Testis (tissue), 3 donors: ENCODE measurements around the gene METTL23. TPM values are rescaled to one million over a fixed set of nuclear protein-coding genes. Genes with fewer than 3 reads are reported as not detected.
A peak's percentile ranks its signal among the peaks of the same experiment; 100 is the strongest.
"Not testable (repeated sequence)": the region's sequence is repeated elsewhere in the genome, so short reads cannot be mapped to it uniquely, and the experiment has no call there.

ENCODE experiments used
- DNase-seq: peaks from one replicate; pipeline ENCODE4 v3.0.0-alpha.2; 2019
- H3K27ac ChIP-seq, 2 donors: fragments of 200-600 bp; sonication (generic); one replicate each; pipeline ENCODE4 v1.5.1; 2019
- H3K27me3 ChIP-seq: fragments of 200-600 bp; sonication (generic); one replicate; pipeline ENCODE4 v1.5.1; 2019
- H3K36me3 ChIP-seq: fragments of 200-600 bp; sonication (generic); one replicate; pipeline ENCODE4 v1.5.1; 2017; ENCODE audit warnings: low read depth; ENCODE audit errors: missing control alignments
- H3K4me1 ChIP-seq: fragments of 200-600 bp; sonication (generic); one replicate; pipeline ENCODE4 v1.5.1; 2019
- H3K4me3 ChIP-seq, 2 donors: fragments of 200-600 bp; sonication (generic); one replicate each; pipeline ENCODE4 v1.5.1; 2017 to 2019
- H3K9me3 ChIP-seq: fragments of 200-600 bp; sonication (generic); one replicate; pipeline ENCODE4 v1.5.1; 2017
- POLR2A ChIP-seq: fragments of 450-650 bp; IDR thresholded peaks from one replicate; pipeline ENCODE4 v1.6.1; 2017; ENCODE audit warnings: antibody characterized with exemption, mild to moderate bottlenecking, moderate library complexity
- WGBS, 2 donors: methylation state at CpG; one replicate each; pipeline ENCODE4 v1.1.5; 2018; 5-methylcytosine and 5-hydroxymethylcytosine counted together
- intact Hi-C: fragments of 100-400 bp; cut with DNase I; formaldehyde crosslinking; loops from one replicate; pipeline ENCODE4 v1.15.1; 2023; ENCODE audit warnings: low total_unique reads
- polyA plus RNA-seq: library from polyadenylated mRNA; stranded (reverse); fragments of 350-450 nt; fragmentation: Illumina TruSeq; extraction: RNeasy Lipid Tissue Mini Kit (QIAGEN cat#74804); gene quantifications from one replicate; pipeline ENCODE4 v1.2.3, GENCODE V29; 2014; ENCODE audit warnings: low read depth, low replicate concordance; ENCODE audit not compliant: insufficient read depth
- total RNA-seq, 2 donors: library from RNA; depleted of rRNA; stranded (reverse); fragments of >200 nt; gene quantifications; one replicate each; pipeline ENCODE4 v1.2.3, GENCODE V29; 2016
- TF ChIP-seq, protein P1 (sequence below), 3 experiments: fragments of 450-650 bp in 2 of 3; fragments of 200-600 bp in 1 of 3; sonication (generic) in 1 of 3; IDR thresholded peaks; one replicate each; pipeline ENCODE4 v1.5.1; 2016 to 2019; ENCODE audit warnings: antibody characterized with exemption in 3 of 3, mild to moderate bottlenecking in 2 of 3, moderate library complexity in 1 of 3

METTL23 gene
- total and polyA plus RNA-seq, 3 donors from 2014 or later = 37.5 to 122 (median 45.3) TPM

DNA sequence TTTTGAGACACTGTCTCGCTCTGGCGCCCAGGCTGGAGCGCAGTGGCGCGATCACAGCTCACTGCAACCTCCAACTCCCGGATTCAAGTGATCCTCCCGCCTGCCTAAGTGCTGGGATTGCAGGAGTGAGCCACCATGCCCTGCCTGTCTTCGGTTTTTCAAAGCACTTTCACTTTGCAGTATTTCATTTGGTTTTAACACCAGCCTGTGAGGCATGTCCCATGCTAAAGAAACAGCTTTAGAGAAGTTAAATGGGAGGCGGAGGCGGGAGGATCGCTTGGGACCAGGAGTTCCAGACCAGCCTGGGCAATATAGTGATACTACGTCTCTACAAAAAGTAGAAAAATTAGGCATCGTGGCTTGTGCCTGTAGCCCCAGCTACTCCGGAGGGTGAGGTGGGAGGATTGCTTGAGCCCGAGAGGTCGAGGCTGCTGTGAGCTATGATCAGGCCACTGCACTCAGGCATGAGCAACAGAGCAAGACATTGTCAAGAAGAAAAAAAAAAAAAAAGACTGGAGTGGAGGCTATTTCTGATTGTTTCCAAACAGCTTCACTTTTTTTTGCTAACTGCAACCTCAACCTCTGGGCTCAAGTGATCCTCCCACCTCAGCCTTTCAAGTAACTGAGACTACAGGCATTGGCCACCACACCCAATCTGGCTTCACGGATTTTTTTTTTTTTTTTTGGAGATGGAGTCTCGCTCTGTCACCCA lies 1.3 kb downstream of the METTL23 start:
- WGBS, 2 donors = 21 to 28% methylated on average over 18 of the region's 18 CpGs
- no peaks in the 10 kb centered on the region for H3K27me3 ChIP-seq
- no peak for TF ChIP-seq POLR2A
- TF ChIP-seq, protein P1, sequence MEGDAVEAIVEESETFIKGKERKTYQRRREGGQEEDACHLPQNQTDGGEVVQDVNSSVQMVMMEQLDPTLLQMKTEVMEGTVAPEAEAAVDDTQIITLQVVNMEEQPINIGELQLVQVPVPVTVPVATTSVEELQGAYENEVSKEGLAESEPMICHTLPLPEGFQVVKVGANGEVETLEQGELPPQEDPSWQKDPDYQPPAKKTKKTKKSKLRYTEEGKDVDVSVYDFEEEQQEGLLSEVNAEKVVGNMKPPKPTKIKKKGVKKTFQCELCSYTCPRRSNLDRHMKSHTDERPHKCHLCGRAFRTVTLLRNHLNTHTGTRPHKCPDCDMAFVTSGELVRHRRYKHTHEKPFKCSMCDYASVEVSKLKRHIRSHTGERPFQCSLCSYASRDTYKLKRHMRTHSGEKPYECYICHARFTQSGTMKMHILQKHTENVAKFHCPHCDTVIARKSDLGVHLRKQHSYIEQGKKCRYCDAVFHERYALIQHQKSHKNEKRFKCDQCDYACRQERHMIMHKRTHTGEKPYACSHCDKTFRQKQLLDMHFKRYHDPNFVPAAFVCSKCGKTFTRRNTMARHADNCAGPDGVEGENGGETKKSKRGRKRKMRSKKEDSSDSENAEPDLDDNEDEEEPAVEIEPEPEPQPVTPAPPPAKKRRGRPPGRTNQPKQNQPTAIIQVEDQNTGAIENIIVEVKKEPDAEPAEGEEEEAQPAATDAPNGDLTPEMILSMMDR (IDR thresholded peaks at IDR 0.05) = no peak
- no peaks in the 10 kb centered on the region for H3K9me3 ChIP-seq
- intact Hi-C loops = no loop called here
- no peak for DNase-seq
- peak overlapping the region; percentile 98 to 99 for H3K27ac ChIP-seq
- H3K4me1 ChIP-seq = peaks cover 18% of the 10 kb centered on the region
- H3K36me3 ChIP-seq = no peaks in the 10 kb centered on the region
- H3K4me3 ChIP-seq = peak overlapping the region; percentile 87 to 99

DNA sequence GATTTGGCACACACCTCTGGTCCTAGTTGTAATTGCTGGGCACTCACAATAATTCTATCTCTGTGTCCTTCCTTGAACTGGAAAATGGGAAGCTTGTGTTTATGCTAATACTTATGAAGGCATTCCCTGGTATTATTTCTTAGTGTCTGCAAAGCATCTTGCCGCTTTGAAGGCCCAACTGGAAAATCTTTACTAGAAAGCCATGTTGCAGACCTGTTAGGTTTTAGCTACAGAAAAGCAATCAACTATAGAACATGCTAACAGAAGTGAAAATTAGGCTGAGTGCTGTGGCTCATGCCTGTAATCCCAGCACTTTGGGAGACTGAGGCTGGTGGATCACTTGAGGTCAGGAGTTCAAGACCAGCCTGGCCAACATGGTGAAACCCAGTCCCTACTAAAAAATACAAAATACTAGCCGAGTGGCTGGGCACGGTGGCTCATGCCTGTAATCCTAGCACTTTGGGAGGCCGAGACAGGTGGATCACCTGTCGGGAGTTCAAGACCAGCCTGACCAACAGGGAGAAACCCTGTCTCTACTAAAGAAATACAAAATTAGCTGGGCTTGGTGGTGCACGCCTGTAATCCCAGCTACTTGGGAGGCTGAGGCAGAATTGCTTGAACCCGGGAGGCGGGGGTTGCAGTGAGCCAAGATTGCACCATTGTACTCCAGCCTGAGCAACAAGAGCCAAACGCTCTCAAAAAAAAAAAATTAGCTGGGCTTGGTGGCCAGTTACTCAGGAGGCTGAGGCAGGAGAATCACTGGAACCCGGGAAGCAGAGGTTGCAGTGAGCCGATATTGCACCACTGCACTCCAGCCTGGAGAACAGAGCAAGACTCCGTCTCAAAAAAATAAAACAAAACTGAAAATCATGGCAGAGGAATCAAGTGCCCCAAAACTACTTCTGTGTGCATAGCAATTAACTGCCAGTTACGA lies 5.4 kb downstream of the METTL23 start:
- 88% methylated on average over 13 of the region's 13 CpGs for WGBS, 2 donors
- DNase-seq, H3K27me3 ChIP-seq, H3K4me3 ChIP-seq, H3K36me3 ChIP-seq, H3K9me3 ChIP-seq, intact Hi-C loops, H3K27ac ChIP-seq: not testable (repeated sequence)
- H3K4me1 ChIP-seq = peaks cover 35% of the 10 kb centered on the region

DNA sequence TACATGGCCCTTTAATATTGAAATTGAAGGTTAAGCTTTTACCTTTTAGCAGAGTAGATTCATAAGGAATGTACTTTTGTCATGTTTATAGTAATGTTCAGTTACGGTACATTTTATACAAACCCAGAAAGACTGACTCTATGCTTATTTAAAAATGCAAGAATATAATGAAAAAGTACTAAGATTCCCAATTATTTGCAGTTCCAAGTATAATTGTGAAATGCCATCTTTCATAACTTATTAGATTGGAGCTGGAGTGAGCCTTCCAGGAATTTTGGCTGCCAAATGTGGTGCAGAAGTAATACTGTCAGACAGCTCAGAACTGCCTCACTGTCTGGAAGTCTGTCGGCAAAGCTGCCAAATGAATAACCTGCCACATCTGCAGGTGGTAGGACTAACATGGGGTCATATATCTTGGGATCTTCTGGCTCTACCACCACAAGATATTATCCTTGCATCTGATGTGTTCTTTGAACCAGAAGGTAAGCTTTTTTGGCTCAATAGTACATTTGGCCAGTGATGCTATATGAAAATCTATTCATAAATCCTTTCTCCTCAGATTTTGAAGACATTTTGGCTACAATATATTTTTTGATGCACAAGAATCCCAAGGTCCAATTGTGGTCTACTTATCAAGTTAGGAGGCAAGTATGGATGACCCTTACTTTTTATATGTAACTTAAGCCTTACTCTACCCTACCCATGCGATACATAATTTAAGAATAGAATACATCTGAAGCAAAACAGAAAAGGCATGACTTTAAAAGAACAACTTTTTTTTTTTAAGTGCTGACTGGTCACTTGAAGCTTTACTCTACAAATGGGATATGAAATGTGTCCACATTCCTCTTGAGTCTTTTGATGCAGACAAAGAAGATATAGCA lies 6.3 kb downstream of the METTL23 start:
- no peaks in the 10 kb centered on the region for H3K9me3 ChIP-seq
- no peaks in the 10 kb centered on the region for H3K36me3 ChIP-seq
- DNase-seq = no peak
- no peaks in the 10 kb centered on the region for H3K27me3 ChIP-seq
- 69 to 76% methylated on average over 3 of the region's 3 CpGs for WGBS, 2 donors
- no peak for TF ChIP-seq POLR2A
- TF ChIP-seq, protein P1 (IDR thresholded peaks at IDR 0.05) = no peak
- intact Hi-C loops = no loop called here
- H3K27ac ChIP-seq = no peak overlapping the region
- H3K4me1 ChIP-seq = peaks cover 27% of the 10 kb centered on the region
- no peak overlapping the region for H3K4me3 ChIP-seq

DNA sequence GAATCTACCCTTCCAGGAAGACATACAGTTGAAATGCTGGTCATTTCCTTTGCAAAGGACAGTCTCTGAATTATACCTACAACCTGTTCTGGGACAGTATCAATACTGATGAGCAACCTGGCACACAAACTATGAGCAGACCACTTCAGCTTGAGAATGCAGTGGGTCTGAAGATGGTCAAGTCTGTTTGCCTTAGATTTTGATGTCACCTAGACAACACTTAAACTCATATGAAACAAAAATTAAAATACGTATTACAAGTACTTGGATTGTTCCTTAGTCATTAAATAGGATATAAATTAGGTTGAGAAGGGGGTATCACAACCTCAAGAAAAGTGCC lies 6.9 kb downstream of the METTL23 start:
- no peaks in the 10 kb centered on the region for H3K9me3 ChIP-seq
- no peak overlapping the region for H3K27ac ChIP-seq
- no peaks in the 10 kb centered on the region for H3K36me3 ChIP-seq
- H3K27me3 ChIP-seq = no peaks in the 10 kb centered on the region
- no peak for TF ChIP-seq POLR2A
- TF ChIP-seq, protein P1 (IDR thresholded peaks at IDR 0.05) = no peak
- intact Hi-C loops = no loop called here
- no peak for DNase-seq
- peaks cover 29% of the 10 kb centered on the region for H3K4me1 ChIP-seq
- whole genome bisulfite sequencing, 2 donors = 83 to 91% methylated on average over 1 of the region's 1 CpG
- H3K4me3 ChIP-seq = no peak overlapping the region
